Activated CD8-positive, alpha-beta T cell treated with anti-CD3 and anti-CD28 coated beads, Interleukin-2, amount 10 ng/mL, durations not matched to agents 7 days and 5 days (primary cell): Measurements from ENCODE around the gene GADD45G. TPM values are rescaled to one million over a fixed set of nuclear protein-coding genes. Genes with fewer than 3 reads are reported as not detected.
A peak's percentile ranks its signal among the peaks of the same experiment; 100 is the strongest.

Experiments
- ATAC-seq: fragments of 150-1000 bp; cut with Tn5 transposase; one replicate; pipeline ENCODE4 v1.10.0; 2021; ENCODE audit warnings: moderate library complexity
- CTCF ChIA-PET: fragments of 350-600 bp; sonication (Branson Sonifier 250); formaldehyde crosslinking; loops from one replicate; lab custom pipeline; 2021; ENCODE audit warnings: antibody characterized with exemption; lab: Charles Lee
- POLR2A ChIA-PET: fragments of 350-600 bp; sonication (Branson Sonifier 250); formaldehyde crosslinking; loops from one replicate; lab custom pipeline; 2021; ENCODE audit warnings: antibody characterized with exemption; lab: Charles Lee
- DNase-seq: peaks from one replicate; pipeline ENCODE4 v3.0.0-alpha.2; 2020
- H3K27ac Mint-ChIP-seq: one replicate; pipeline ENCODE4 v1.8.0; 2021; ENCODE audit warnings: mild to moderate bottlenecking, mixed read lengths
- H3K27me3 Mint-ChIP-seq: one replicate; pipeline ENCODE4 v1.8.0; 2021; ENCODE audit warnings: low read depth, mixed read lengths
- H3K36me3 Mint-ChIP-seq: one replicate; pipeline ENCODE4 v1.8.0; 2021; ENCODE audit warnings: low read depth, mixed read lengths
- H3K4me1 Mint-ChIP-seq: one replicate; pipeline ENCODE4 v1.8.0; 2021; ENCODE audit warnings: low read depth, mixed read lengths
- H3K4me3 Mint-ChIP-seq: one replicate; pipeline ENCODE4 v1.8.0; 2021; ENCODE audit warnings: mild to moderate bottlenecking, mixed read lengths
- H3K9me3 Mint-ChIP-seq: one replicate; pipeline ENCODE4 v1.8.0; 2022; ENCODE audit warnings: mixed read lengths; ENCODE audit not compliant: insufficient read depth
- total RNA-seq, 2 experiments: library from RNA; stranded (reverse); gene quantifications; one replicate each; pipeline ENCODE4 v1.2.3, GENCODE V29; 2021

GADD45G gene
- total RNA-seq, 2 experiments from 2014 or later = 7.4 to 7.7 TPM

DNA sequence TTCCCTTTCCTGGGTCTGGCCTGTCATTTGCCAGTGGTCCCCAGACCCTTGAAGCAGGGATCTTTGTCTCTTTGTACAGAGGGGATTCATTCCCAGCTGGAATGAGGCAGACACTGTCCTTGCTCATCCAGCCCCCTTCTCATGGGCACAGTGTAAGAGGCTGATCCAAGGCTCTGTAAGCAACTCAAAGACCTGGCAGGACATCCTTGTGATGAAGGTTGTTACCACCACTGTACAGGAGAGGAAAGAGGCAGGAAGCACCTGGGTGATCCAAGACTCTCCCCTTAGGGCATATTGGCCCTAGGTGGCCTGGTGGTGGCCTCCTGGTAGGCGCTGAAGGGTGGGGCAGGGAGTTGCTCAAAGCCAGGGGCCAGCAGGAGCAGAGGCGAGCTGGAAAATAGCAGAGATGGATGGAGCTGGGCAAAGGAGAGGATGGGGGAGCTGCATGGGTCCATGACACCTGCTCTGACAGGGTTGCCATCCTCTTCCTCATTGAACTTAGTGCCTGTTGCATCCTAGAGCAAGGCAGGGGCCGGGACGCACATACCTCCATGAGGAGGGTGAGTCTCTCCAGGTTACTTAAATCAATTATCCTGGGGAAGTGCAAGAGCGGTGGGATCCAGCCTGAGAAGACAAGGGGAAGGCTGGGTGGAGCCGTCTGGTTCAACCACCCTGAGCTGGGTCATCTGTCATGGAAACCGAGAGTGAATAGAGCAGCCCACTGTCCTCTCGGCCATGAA is 9.8 kb upstream of the GADD45G start:
- H3K9me3 Mint-ChIP-seq = no peaks in the 10 kb centered on the region
- peaks cover 2% of the 10 kb centered on the region for H3K4me1 Mint-ChIP-seq
- ChIA-PET POLR2A (no interaction called here), CTCF (interaction anchor here (0.9 to 3.8 kb wide), 9 partner anchors 7 to 507 kb away, joined by 4 to 39 read pairs (median 5); no protein-coding TSS in a partner anchor)
- no peak overlapping the region for H3K4me3 Mint-ChIP-seq
- no peak for ATAC-seq
- peaks cover 29% of the 10 kb centered on the region for H3K27me3 Mint-ChIP-seq
- DNase-seq = no peak
- no peak overlapping the region for H3K27ac Mint-ChIP-seq
- H3K36me3 Mint-ChIP-seq = no peaks in the 10 kb centered on the region

DNA sequence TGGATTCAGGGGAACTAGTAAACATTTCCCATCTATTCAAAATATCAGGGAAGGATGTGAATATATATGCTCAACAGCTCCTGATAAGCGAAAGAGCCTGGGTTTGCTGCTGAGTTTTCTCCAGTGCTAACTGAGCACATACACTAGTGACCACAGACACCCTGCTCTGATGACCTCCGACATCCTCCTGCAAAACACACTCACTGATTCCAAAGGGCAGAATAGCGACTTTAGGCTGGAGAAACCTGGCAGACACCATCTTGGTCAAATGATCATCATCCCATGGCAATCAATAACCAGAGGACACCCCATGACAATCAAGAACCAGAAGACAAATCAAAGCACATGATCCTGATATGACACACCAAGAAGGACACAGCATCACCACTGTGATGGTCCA is 9.2 kb upstream of the GADD45G start:
- POLR2A ChIA-PET = no interaction called here
- CTCF ChIA-PET = interaction anchor here (0.9 to 11.0 kb wide), 3 partner anchors 328 to 507 kb away, joined by 4 to 287 read pairs (median 5); no protein-coding TSS in a partner anchor
- peaks cover 2% of the 10 kb centered on the region for H3K4me1 Mint-ChIP-seq
- no peak for DNase-seq
- no peaks in the 10 kb centered on the region for H3K36me3 Mint-ChIP-seq
- no peak for ATAC-seq
- H3K27me3 Mint-ChIP-seq = peaks cover 32% of the 10 kb centered on the region
- H3K9me3 Mint-ChIP-seq = no peaks in the 10 kb centered on the region
- H3K4me3 Mint-ChIP-seq = no peak overlapping the region
- no peak overlapping the region for H3K27ac Mint-ChIP-seq

DNA sequence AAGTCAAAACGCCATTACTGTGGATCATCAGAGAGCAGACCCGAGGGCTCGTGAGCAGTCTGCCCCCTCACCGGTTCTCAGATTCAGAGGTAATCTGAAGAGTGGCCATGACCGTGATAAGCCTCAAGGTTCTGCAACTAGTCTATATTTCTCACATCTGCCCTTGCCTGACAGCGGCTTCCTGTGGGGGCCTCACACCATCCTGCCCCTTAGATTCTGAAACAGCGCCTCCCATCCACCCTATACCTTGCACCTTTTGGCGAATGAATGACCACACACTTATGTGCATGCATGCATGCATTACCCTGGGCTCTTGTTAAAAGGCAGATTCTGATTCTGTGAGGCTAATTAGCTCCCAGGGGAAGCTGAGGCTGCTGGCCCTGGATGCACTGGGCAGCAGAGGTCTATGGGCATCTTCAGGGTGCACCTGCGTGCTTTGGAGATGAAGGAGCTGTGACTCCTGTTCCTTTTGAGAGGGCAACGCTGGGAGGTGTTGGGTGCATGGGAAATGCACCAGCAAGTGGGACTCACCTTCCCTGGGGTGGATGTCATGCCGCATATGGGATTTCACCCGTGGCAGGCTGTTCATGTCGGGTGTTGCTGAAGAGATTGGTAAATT is 7.8 kb upstream of the GADD45G start:
- POLR2A ChIA-PET = interaction anchor here (0.9 kb wide), 1 partner anchor 503 kb away, joined by 4 read pairs; no protein-coding TSS in a partner anchor
- no peaks in the 10 kb centered on the region for H3K36me3 Mint-ChIP-seq
- H3K27ac Mint-ChIP-seq = no peak overlapping the region
- H3K4me3 Mint-ChIP-seq = no peak overlapping the region
- ATAC-seq = no peak
- peaks cover 36% of the 10 kb centered on the region for H3K27me3 Mint-ChIP-seq
- CTCF ChIA-PET = interaction anchor here (0.9 to 11.0 kb wide), 18 partner anchors 12 to 1276 kb away, joined by 3 to 287 read pairs (median 4); no protein-coding TSS in a partner anchor
- no peaks in the 10 kb centered on the region for H3K9me3 Mint-ChIP-seq
- DNase-seq = no peak
- H3K4me1 Mint-ChIP-seq = peaks cover 2% of the 10 kb centered on the region

DNA sequence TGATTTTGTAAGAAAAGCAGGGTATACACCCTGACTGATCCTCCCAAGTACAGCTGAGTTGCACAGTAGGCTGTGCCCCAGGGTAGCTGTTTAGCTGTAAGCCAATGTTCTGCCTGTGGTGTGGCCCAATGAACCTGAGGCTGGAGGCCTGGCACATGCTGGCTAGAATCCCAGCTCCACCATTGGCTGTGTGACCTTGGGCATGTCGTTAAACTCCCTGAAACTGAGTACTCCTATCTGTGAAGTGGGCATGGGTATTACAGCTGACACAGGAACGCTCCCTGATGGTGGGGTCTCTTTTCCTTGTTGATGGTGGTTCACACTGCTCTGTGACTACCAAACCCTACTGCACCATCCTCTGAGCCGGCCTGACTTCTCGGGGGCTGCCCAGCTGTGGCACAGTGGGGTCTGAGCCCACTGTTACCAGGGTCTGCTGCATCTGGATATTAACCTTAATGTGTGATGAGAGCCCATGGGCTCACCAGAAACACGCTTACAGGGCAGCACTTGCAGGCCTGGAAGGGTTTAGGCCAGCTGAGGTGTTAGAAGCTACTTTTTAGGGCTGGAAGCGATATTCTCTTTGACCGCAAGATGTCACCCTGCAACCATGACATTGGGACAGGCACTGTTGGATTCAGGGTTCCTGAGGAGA is 7.0 kb upstream of the GADD45G start:
- Mint-ChIP-seq H3K27ac (no peak overlapping the region), H3K27me3 (peaks cover 32% of the 10 kb centered on the region), H3K4me3 (no peak overlapping the region), H3K4me1 (peaks cover 3% of the 10 kb centered on the region), H3K36me3 (no peaks in the 10 kb centered on the region), H3K9me3 (no peaks in the 10 kb centered on the region)
- DNase-seq = peak; percentile 72
- ChIA-PET CTCF (interaction anchor here (0.6 to 11.0 kb wide), 82 partner anchors 9 to 1276 kb away, joined by 3 to 287 read pairs (median 4); no protein-coding TSS in a partner anchor), POLR2A (interaction anchor here (0.9 kb wide), 1 partner anchor 503 kb away, joined by 4 read pairs; no protein-coding TSS in a partner anchor)
- peak; percentile 45 for ATAC-seq

DNA sequence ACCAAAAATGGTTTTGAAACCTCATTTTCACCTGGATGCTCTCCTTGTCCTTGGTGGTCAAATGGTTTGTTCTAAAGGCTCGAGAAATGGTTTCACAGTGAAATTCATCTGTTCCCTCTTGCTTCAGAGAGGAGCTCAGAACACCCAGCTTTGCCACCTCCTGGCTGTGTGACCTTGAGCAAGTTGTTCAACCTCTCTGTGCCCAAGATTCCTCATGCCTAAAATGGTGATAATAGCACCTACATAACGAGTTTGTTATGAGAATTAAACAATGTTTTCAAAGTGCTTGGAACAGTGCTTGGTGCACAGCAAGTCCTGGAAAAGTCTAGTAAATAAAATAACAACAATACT is 6.5 kb upstream of the GADD45G start:
- ATAC-seq (no peak), DNase-seq (no peak)
- CTCF ChIA-PET = interaction anchor here (0.6 to 11.0 kb wide), 76 partner anchors 10 to 1271 kb away, joined by 3 to 287 read pairs (median 4); no protein-coding TSS in a partner anchor
- Mint-ChIP-seq H3K9me3 (no peaks in the 10 kb centered on the region), H3K36me3 (no peaks in the 10 kb centered on the region), H3K27me3 (peaks cover 28% of the 10 kb centered on the region), H3K4me1 (peaks cover 8% of the 10 kb centered on the region), H3K4me3 (no peak overlapping the region), H3K27ac (no peak overlapping the region)
- POLR2A ChIA-PET = interaction anchor here (0.6 kb wide), 1 partner anchor 22 kb away, joined by 3 read pairs; no protein-coding TSS in a partner anchor

DNA sequence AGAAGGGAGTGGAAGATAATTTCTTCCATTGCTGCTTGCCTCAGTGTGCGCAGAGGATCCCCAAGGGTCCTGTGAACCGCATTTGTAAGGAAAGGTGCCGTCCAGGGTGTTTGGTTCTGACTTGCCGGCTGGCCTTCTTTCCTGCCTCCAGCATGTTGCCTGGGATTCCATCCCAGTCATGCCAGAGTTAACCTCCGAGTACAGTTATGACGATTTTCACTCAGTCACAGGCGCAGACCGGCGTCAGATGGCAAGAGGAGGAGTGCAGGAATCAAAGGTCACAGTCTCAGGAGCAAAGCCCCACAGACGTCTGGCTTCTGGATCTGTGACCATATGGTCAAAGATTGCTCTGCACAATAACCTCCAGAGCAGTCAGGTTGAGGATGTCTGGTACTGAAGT is 5.9 kb upstream of the GADD45G start:
- ChIA-PET POLR2A (interaction anchor here (0.6 kb wide), 1 partner anchor 22 kb away, joined by 3 read pairs; no protein-coding TSS in a partner anchor), CTCF (interaction anchor here (0.7 to 11.0 kb wide), 52 partner anchors 10 to 1271 kb away, joined by 3 to 287 read pairs (median 5); no protein-coding TSS in a partner anchor)
- Mint-ChIP-seq H3K36me3 (no peaks in the 10 kb centered on the region), H3K4me3 (no peak overlapping the region), H3K4me1 (peaks cover 12% of the 10 kb centered on the region), H3K9me3 (no peaks in the 10 kb centered on the region), H3K27me3 (peaks cover 26% of the 10 kb centered on the region), H3K27ac (no peak overlapping the region)
- ATAC-seq (no peak), DNase-seq (no peak)

DNA sequence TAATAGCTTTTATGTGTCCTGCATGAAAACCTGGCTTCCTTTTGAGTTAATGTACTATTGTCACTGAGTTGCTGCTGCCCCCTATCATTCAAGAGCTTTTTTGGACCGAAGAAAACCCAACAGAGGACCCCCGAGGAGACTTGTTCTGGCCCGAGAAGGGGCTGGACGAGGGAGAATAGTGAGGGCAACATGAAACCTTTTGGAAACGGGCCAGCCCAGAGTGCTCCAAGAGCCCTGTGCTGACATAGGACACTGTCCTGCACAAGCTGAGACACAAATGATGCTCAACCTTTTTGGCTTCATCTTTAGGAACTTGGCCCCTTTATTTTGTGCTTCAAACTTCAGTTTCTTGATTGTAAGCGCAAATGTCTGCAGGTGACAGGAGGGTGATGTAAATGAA is 4.0 kb upstream of the GADD45G start:
- DNase-seq (no peak), ATAC-seq (no peak)
- H3K9me3 Mint-ChIP-seq = no peaks in the 10 kb centered on the region
- ChIA-PET POLR2A (no interaction called here), CTCF (interaction anchor here (0.9 to 11.0 kb wide), 16 partner anchors 8 to 1272 kb away, joined by 3 to 287 read pairs (median 6); no protein-coding TSS in a partner anchor)
- H3K27me3 Mint-ChIP-seq = peaks cover 24% of the 10 kb centered on the region
- H3K27ac Mint-ChIP-seq = no peak overlapping the region
- no peak overlapping the region for H3K4me3 Mint-ChIP-seq
- H3K36me3 Mint-ChIP-seq = no peaks in the 10 kb centered on the region
- peaks cover 19% of the 10 kb centered on the region for H3K4me1 Mint-ChIP-seq

DNA sequence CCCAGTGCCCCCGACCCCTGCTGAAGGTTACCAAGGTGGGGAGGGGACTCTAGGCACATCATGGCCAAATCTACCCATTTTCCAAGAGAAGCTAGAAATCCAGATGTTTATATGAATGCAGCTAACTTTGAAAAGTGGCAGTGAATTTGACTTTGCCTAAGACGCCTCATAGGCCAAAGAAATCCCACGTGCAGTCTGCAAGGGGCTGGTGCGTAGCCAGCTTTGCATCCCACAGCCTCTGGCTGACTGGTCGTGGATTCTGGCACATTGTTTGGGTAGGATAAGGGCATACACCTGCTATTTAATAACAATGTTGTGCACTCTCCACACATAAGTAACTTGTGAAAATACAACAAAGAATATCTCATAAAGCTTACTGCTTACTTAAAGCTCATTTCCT is 3.5 kb upstream of the GADD45G start:
- Mint-ChIP-seq H3K4me1 (peaks cover 23% of the 10 kb centered on the region), H3K27me3 (peaks cover 23% of the 10 kb centered on the region), H3K4me3 (no peak overlapping the region), H3K36me3 (peaks cover 2% of the 10 kb centered on the region), H3K27ac (no peak overlapping the region), H3K9me3 (no peaks in the 10 kb centered on the region)
- POLR2A ChIA-PET = no interaction called here
- ATAC-seq (no peak), DNase-seq (no peak)
- CTCF ChIA-PET = interaction anchor here (0.9 to 11.0 kb wide), 18 partner anchors 8 to 504 kb away, joined by 3 to 287 read pairs (median 6); no protein-coding TSS in a partner anchor

DNA sequence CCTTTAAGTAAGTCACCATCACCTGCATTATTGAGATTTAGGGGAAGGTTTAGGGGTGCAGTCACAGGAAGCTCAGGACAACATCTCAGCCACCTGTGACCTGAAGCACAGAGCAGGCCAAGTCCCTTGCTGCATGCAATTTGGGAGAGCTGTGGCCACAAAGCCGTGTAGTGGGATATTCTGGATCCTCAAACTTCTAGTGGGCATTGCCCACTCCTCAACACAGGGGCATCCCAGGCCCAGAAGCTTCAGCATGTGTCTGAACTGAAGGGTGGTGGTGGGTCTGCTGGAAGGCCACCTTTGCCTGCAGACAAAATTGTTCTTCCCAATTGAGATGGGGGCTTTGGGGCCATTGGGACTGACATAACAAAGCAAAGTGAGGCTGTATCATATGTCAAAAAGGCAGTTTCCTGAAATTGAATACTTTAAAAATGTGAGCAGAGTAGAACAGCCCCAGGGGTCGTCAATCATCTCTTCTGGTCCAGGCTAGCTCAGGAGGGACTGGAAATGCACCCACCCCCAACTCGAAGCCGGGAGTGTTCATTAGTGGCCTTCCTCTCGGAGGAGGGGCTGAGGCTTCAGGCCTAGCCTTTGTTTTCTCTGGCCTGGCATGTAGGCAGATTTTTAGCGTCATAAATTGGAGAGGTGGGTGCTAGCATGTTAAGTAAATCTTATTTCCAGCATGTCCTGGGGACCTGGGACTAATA is 2.8 kb upstream of the GADD45G start:
- Mint-ChIP-seq H3K9me3 (no peaks in the 10 kb centered on the region), H3K27me3 (peaks cover 22% of the 10 kb centered on the region), H3K4me1 (peaks cover 30% of the 10 kb centered on the region), H3K36me3 (peaks cover 9% of the 10 kb centered on the region), H3K4me3 (no peak overlapping the region), H3K27ac (no peak overlapping the region)
- DNase-seq (no peak), ATAC-seq (no peak)
- CTCF ChIA-PET = interaction anchor here (0.5 to 11.0 kb wide), 33 partner anchors 9 to 537 kb away, joined by 3 to 287 read pairs (median 6); no protein-coding TSS in a partner anchor
- POLR2A ChIA-PET = no interaction called here

DNA sequence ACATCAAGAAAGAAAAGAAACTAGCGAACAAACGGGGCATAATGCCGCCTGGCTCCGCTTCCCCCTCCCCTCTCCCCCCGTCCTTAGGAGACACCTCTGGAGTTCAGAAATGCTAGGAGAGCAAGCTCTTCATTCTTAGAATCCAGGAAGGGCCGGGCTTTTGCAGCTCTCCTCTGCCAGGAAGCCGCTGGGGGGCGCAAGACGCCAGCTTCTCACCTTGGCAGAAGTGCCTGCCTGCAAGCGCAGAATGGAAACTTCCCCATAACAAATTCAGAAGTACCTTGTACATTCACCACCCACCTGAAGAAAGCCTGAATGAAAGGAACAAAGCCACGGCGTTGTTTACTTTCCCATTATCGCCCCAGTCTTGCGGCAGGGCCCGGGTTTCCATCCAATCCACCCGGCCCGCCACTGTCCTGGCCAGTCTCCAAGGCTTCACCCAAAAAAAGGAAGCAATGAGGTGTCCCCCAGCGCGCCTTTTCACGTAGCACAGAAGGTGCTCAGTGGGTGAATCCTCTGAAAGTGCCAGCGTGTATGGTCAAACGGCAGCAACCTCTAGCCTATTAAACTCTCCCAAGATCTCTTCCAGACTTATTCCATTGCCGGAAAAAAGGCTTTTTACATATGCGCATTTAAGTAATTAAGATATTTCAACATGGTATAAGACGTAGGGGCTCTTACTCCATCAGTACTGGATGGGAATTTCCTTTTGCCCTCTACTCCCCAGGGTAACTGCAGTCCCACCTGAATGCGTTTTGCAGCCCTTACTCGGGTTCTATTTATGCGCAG is 1.6 kb upstream of the GADD45G start:
- POLR2A ChIA-PET = interaction anchor here (0.7 to 1.2 kb wide), 3 partner anchors 135 to 499 kb away, joined by 3 to 4 read pairs (median 4); no protein-coding TSS in a partner anchor
- peaks cover 18% of the 10 kb centered on the region for H3K27me3 Mint-ChIP-seq
- peaks cover 31% of the 10 kb centered on the region for H3K4me1 Mint-ChIP-seq
- CTCF ChIA-PET = interaction anchor here (0.6 to 11.0 kb wide), 92 partner anchors 10 to 539 kb away, joined by 3 to 287 read pairs (median 4); no protein-coding TSS in a partner anchor
- peak; percentile 94 for DNase-seq
- H3K4me3 Mint-ChIP-seq = peak overlapping the region; percentile 79
- H3K27ac Mint-ChIP-seq = peak overlapping the region; percentile 53
- peaks cover 10% of the 10 kb centered on the region for H3K36me3 Mint-ChIP-seq
- peak; percentile 27 for ATAC-seq
- H3K9me3 Mint-ChIP-seq = no peaks in the 10 kb centered on the region
